H1 (cell line): ENCODE data around the gene EXOC3L1. TPM values are rescaled to one million over a fixed set of nuclear protein-coding genes. Genes with fewer than 3 reads are reported as not detected.

Experiments
- ASH2L ChIP-seq: fragments of 200-600, 300-600 bp; sonication (generic); IDR thresholded peaks from one replicate; pipeline ENCODE4 v1.7.1; 2017; ENCODE audit warnings: low read length
- CREB1 ChIP-seq: IDR thresholded peaks from 2 replicates; pipeline ENCODE4 v1.6.1; 2012; ENCODE audit warnings: inconsistent platforms
- E2F6 ChIP-seq: IDR thresholded peaks from 2 replicates; pipeline ENCODE4 v1.6.1; 2012; ENCODE audit warnings: inconsistent platforms
- GABPA ChIP-seq: IDR thresholded peaks from 2 replicates; pipeline ENCODE4 v1.6.1; 2011; ENCODE audit warnings: mild to moderate bottlenecking, low read length, moderate library complexity, borderline replicate concordance; ENCODE audit not compliant: insufficient read depth
- JUND ChIP-seq: IDR thresholded peaks from 2 replicates; pipeline ENCODE4 v1.6.1; 2011; ENCODE audit warnings: mild to moderate bottlenecking, improper control_type of control experiment, low read length
- KDM1A ChIP-seq: fragments of 200-600, 300-600 bp; sonication (generic); IDR thresholded peaks from 2 replicates; pipeline ENCODE4 v1.7.1; 2016; ENCODE audit warnings: mild to moderate bottlenecking, low read length, borderline replicate concordance
- NRF1 ChIP-seq: IDR thresholded peaks from 2 replicates; pipeline ENCODE4 v1.6.1; 2011; ENCODE audit warnings: mild to moderate bottlenecking, low read depth, low read length, improper control_type of control experiment
- PHF8 ChIP-seq: fragments of 200-600 bp; sonication (generic); conservative IDR thresholded peaks from 2 replicates; pipeline ENCODE4 v1.7.1; 2012; ENCODE audit warnings: low read depth, mild to moderate bottlenecking, inconsistent platforms, low read length, moderate library complexity
- POU5F1 ChIP-seq: IDR thresholded peaks from 2 replicates; pipeline ENCODE4 v1.6.1; 2011; ENCODE audit warnings: low read depth, mild to moderate bottlenecking, low read length, moderate library complexity
- RXRA ChIP-seq: IDR thresholded peaks from 2 replicates; pipeline ENCODE4 v1.6.1; 2011; ENCODE audit warnings: low read depth, mild to moderate bottlenecking, low read length, moderate library complexity; ENCODE audit not compliant: insufficient read depth
- SIN3A ChIP-seq, 2 experiments: IDR thresholded peaks in 1 of 2; conservative IDR thresholded peaks in 1 of 2; 2 replicates each; pipeline ENCODE4 v1.6.1; 2011 to 2012; ENCODE audit warnings: low read length in 2 of 2, improper control_type of control experiment in 1 of 2, low read depth in 1 of 2, mild to moderate bottlenecking in 1 of 2
- SIRT6 ChIP-seq: IDR thresholded peaks from one replicate; pipeline ENCODE4 v1.7.1; 2012; ENCODE audit warnings: low read length, inconsistent platforms
- SP2 ChIP-seq: IDR thresholded peaks from 2 replicates; pipeline ENCODE4 v1.6.1; 2012; ENCODE audit warnings: mild to moderate bottlenecking, low read length, inconsistent platforms
- SUZ12 ChIP-seq: fragments of 200-600 bp; sonication (generic); IDR thresholded peaks from 2 replicates; pipeline ENCODE4 v1.6.1; 2012; ENCODE audit warnings: mild to moderate bottlenecking, inconsistent platforms, low read length, moderate library complexity, mixed read lengths
- TAF1 ChIP-seq: IDR thresholded peaks from 2 replicates; pipeline ENCODE4 v1.6.1; 2011; ENCODE audit warnings: mild to moderate bottlenecking, low read depth, low read length
- polyA plus RNA-seq, 7 experiments: library from polyadenylated mRNA; depleted of rRNA in 3 of 7; stranded (reverse) in 5 of 7; unstranded in 2 of 7; fragments of >200 nt in 5 of 7; fragments of 200-250 nt in 2 of 7; gene quantifications; 1 replicate in 5 of 7; 2 replicates in 1 of 7; 4 replicates in 1 of 7; pipeline versions ENCODE4 v1.2.1 to v1.2.3, GENCODE V29; 2011 to 2013; ENCODE audit warnings: missing spikeins in 2 of 7, mixed read lengths in 2 of 7
- total RNA-seq: library from RNA; stranded (reverse); fragmentation: NEBNext Ultra II Directional; extraction: Animal tissue kit (Norgen Biotek cat#: 25700); gene quantifications from 2 replicates; pipeline ENCODE4 v1.2.1, GENCODE V29; 2021

EXOC3L1 gene
- total and polyA plus RNA-seq, 2 of the 8 experiments (the other 6 are each of a cell fraction or from before 2014, with no cell fraction given), result 1.3 TPM

- TF ChIP-seq JUND (no peak), SIN3A (conservative IDR thresholded peaks at IDR 0.05 in 1 of 2, IDR thresholded peaks at IDR 0.05 in 1 of 2; ENCODE audit: low read depth in 1 of 2, low read length in 2 of 2) (no peak), E2F6 (peak; percentile 78), SP2 (no peak), SUZ12 (peak; percentile 99), RXRA (no peak), CREB1 (no peak), ASH2L (peak; percentile 27), PHF8 (no peak), NRF1 (no peak), GABPA (no peak), KDM1A (peak; percentile 86), SIRT6 (no peak), TAF1 (no peak), POU5F1 (no peak)
Observed at GRCh38 chr16:67165121-67166078, 24.5 kb downstream of the EXOC3L1 start (continued).
